Measurements from ENCODE around the gene CEBPA.

CEBPA gene

GRCh38 chr19:33254245-33254824 is 48.0 kb downstream of the CEBPA start:
- no peak for DNase-seq (ENCODE audit: low read depth)
- TF ChIP-seq CTCF (conservative IDR thresholded peaks at IDR 0.05; ENCODE audit: low read depth, low read length), result no peak
- H3K4me3 ChIP-seq (ENCODE audit: low read depth, low read length), result no peak overlapping the region

GRCh38 chr19:33252971-33253370 is 49.4 kb downstream of the CEBPA start:
- no peak overlapping the region for H3K4me3 ChIP-seq (ENCODE audit: low read depth, low read length)
- no peak for DNase-seq (ENCODE audit: low read depth)
- no peak for TF ChIP-seq CTCF (conservative IDR thresholded peaks at IDR 0.05; ENCODE audit: low read depth, low read length)

GRCh38 chr19:33252418-33252962 is 49.8 kb downstream of the CEBPA start:
- H3K4me3 ChIP-seq (ENCODE audit: low read depth, low read length), result no peak overlapping the region
- no peak for DNase-seq (ENCODE audit: low read depth)
- no peak for TF ChIP-seq CTCF (conservative IDR thresholded peaks at IDR 0.05; ENCODE audit: low read depth, low read length)

GRCh38 chr19:33251526-33252090 is 50.7 kb downstream of the CEBPA start:
- H3K4me3 ChIP-seq (ENCODE audit: low read depth, low read length), result no peak overlapping the region

GRCh38 chr19:33251076-33251475 is 51.3 kb downstream of the CEBPA start:
- TF ChIP-seq CTCF (conservative IDR thresholded peaks at IDR 0.05; ENCODE audit: low read depth, low read length), result no peak
- no peak overlapping the region for H3K4me3 ChIP-seq (ENCODE audit: low read depth, low read length)
- no peak for DNase-seq (ENCODE audit: low read depth)

More at GRCh38 chr19:33251526-33252090, 50.7 kb downstream of the CEBPA start:
- TF ChIP-seq CTCF (conservative IDR thresholded peaks at IDR 0.05; ENCODE audit: low read depth, low read length), result no peak
- no peak for DNase-seq (ENCODE audit: low read depth)

- no peak overlapping the region for H3K4me3 ChIP-seq (ENCODE audit: low read depth, low read length)
- DNase-seq (ENCODE audit: low read depth), result no peak
- no peak for TF ChIP-seq CTCF (conservative IDR thresholded peaks at IDR 0.05; ENCODE audit: low read depth, low read length)
These were observed 51.8 kb downstream of the CEBPA start for GRCh38 chr19:33250500-33250899.
